ENCODE results near the gene ARTN. TPM values are rescaled to one million over a fixed set of nuclear protein-coding genes. Genes with fewer than 3 reads are reported as not detected.
A peak's percentile ranks its signal among the peaks of the same experiment; 100 is the strongest.

ARTN gene
- total and polyA plus RNA-seq, 9 of the 15 experiments (the other 6 are each of a cell fraction or from before 2014, with no cell fraction given), result 0.06 to 0.38 TPM; not detected in 7

- TF ChIP-seq HDAC3 (IDR thresholded peaks at IDR 0.05; ENCODE audit: borderline replicate concordance, partially characterized antibody) (no peak), OTX1 (CRISPR knock-in tag; IDR thresholded peaks at IDR 0.05) (no peak), CTCFL (IDR thresholded peaks at IDR 0.05; ENCODE audit: borderline replicate concordance, insufficient read depth, low read depth, low read length, poor library complexity, severe bottlenecking) (peak; percentile 73), MYC (IDR thresholded peaks at IDR 0.05; ENCODE audit: low read depth, low read length) (no peak; the same call in 1 of the 2 replicates), MYC (CRISPR knock-in tag; IDR thresholded peaks at IDR 0.05; ENCODE audit: borderline replicate concordance, low read depth) (peak; percentile 19; the same call in 1 of the 2 replicates), SMC3 (conservative IDR thresholded peaks at IDR 0.05; ENCODE audit: insufficient read depth, low read depth, low read length) (peak; percentile 96), PREB (CRISPR knock-in tag; IDR thresholded peaks at IDR 0.05) (no peak), EP300 (IDR thresholded peaks at IDR 0.05; ENCODE audit: low read length) (no peak), ESRRA (IDR thresholded peaks at IDR 0.05; ENCODE audit: borderline replicate concordance, low read depth) (no peak; the same call in 1 of the 2 replicates), NR0B1 (IDR thresholded peaks at IDR 0.05; ENCODE audit: partially characterized antibody) (no peak), MITF (IDR thresholded peaks at IDR 0.05) (no peak), ZNF232 (CRISPR knock-in tag; IDR thresholded peaks at IDR 0.05) (no peak), FOXA3 (CRISPR knock-in tag; conservative IDR thresholded peaks at IDR 0.05 in 1 of 2, IDR thresholded peaks at IDR 0.05 in 1 of 2) (no peak), ZFP36 (IDR thresholded peaks at IDR 0.05; ENCODE audit: low read depth, low read length, partially characterized antibody) (peak; percentile 9), ZMIZ1 (IDR thresholded peaks at IDR 0.05; ENCODE audit: low read depth in 2 of 2, low read length in 2 of 2) (no peak), MCM5 (IDR thresholded peaks at IDR 0.05; ENCODE audit: low read depth) (no peak)
These were observed 742 bp downstream of the ARTN start (continued) for GRCh38 chr1:43934101-43934985.

Measured in K562 (cell line).